NCI-H2171 (cell line): ENCODE measurements around the gene ATP10A.

Source experiments
- DNase-seq: peaks from one replicate; lab custom pipeline; 2025; lab: John Stamatoyannopoulos, UW

The ATP10A gene

GRCh38 chr15:25677719-25678499 lies 185.2 kb downstream of the ATP10A start:
- no peak for DNase-seq

- no peak for DNase-seq
Measured at GRCh38 chr15:25676070-25676469, 187.1 kb downstream of the ATP10A start.

- no peak for DNase-seq
Measured at GRCh38 chr15:25675396-25675795, 187.7 kb downstream of the ATP10A start.

GRCh38 chr15:25674913-25675312 lies 188.2 kb downstream of the ATP10A start:
- DNase-seq = no peak

- DNase-seq = no peak
Measured at GRCh38 chr15:25673972-25674371, 189.2 kb downstream of the ATP10A start.

- DNase-seq = no peak
Measured at GRCh38 chr15:25673351-25673750, 189.8 kb downstream of the ATP10A start.

- DNase-seq = no peak
Measured at GRCh38 chr15:25671132-25671531, 192.0 kb downstream of the ATP10A start.

GRCh38 chr15:25670621-25671020 lies 192.5 kb downstream of the ATP10A start:
- no peak for DNase-seq

- DNase-seq = peak; percentile 1
Measured at GRCh38 chr15:25670025-25670554, 193.0 kb downstream of the ATP10A start.

- DNase-seq = no peak
Measured at GRCh38 chr15:25668901-25669300, 194.2 kb downstream of the ATP10A start.

GRCh38 chr15:25668236-25668795 lies 194.8 kb downstream of the ATP10A start:
- DNase-seq = no peak

GRCh38 chr15:25667829-25668228 lies 195.3 kb downstream of the ATP10A start:
- no peak for DNase-seq

- DNase-seq = no peak
Measured at GRCh38 chr15:25665913-25666312, 197.2 kb downstream of the ATP10A start.

GRCh38 chr15:25664761-25665160 lies 198.4 kb downstream of the ATP10A start:
- DNase-seq = no peak

- DNase-seq = no peak
Measured at GRCh38 chr15:25663515-25663914, 199.6 kb downstream of the ATP10A start.

- no peak for DNase-seq
Measured at GRCh38 chr15:25661898-25662297, 201.2 kb downstream of the ATP10A start.

- DNase-seq = no peak
Measured at GRCh38 chr15:25659251-25659650, 203.9 kb downstream of the ATP10A start.

GRCh38 chr15:25658560-25658959 lies 204.6 kb downstream of the ATP10A start:
- DNase-seq = no peak

GRCh38 chr15:25655207-25655948 lies 207.7 kb downstream of the ATP10A start:
- no peak for DNase-seq

- DNase-seq = no peak
Measured at GRCh38 chr15:25653371-25653770, 209.8 kb downstream of the ATP10A start.

GRCh38 chr15:25652704-25653103 lies 210.4 kb downstream of the ATP10A start:
- DNase-seq = no peak

- DNase-seq = no peak
Measured at GRCh38 chr15:25649390-25649789, 213.7 kb downstream of the ATP10A start.

- no peak for DNase-seq
Measured at GRCh38 chr15:25643120-25643519, 220.0 kb downstream of the ATP10A start.
